Measurements from ENCODE around the gene PCBP3. TPM values are rescaled to one million over a fixed set of nuclear protein-coding genes. Genes with fewer than 3 reads are reported as not detected.

The PCBP3 gene
- total RNA-seq, 2 experiments from 2014 or later, result 3.4 to 3.8 TPM

GRCh38 chr21:45823100-45823681, 179.7 kb downstream of the PCBP3 start:
- Histone ChIP-seq H3K4me3 (ENCODE audit: low read length) (no peak overlapping the region), H3K27me3 (ENCODE audit: control insufficient read depth in 1 of 2, insufficient read depth in 2 of 2, low read length in 2 of 2) (no peaks in the 10 kb centered on the region), H3K27ac (ENCODE audit: low read depth in 1 of 2, low read length in 2 of 2) (no peak overlapping the region), H3K9me3 (ENCODE audit: control insufficient read depth in 1 of 2, insufficient read depth in 1 of 2, low read length in 2 of 2) (no peaks in the 10 kb centered on the region), H3K36me3 (ENCODE audit: insufficient read depth, low read length) (no peaks in the 10 kb centered on the region), H3K4me1 (ENCODE audit: insufficient read depth, low read length) (peaks cover 30% of the 10 kb centered on the region)
- CTCF ChIA-PET, result no interaction called here
- TF ChIP-seq, protein P1, sequence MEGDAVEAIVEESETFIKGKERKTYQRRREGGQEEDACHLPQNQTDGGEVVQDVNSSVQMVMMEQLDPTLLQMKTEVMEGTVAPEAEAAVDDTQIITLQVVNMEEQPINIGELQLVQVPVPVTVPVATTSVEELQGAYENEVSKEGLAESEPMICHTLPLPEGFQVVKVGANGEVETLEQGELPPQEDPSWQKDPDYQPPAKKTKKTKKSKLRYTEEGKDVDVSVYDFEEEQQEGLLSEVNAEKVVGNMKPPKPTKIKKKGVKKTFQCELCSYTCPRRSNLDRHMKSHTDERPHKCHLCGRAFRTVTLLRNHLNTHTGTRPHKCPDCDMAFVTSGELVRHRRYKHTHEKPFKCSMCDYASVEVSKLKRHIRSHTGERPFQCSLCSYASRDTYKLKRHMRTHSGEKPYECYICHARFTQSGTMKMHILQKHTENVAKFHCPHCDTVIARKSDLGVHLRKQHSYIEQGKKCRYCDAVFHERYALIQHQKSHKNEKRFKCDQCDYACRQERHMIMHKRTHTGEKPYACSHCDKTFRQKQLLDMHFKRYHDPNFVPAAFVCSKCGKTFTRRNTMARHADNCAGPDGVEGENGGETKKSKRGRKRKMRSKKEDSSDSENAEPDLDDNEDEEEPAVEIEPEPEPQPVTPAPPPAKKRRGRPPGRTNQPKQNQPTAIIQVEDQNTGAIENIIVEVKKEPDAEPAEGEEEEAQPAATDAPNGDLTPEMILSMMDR (IDR thresholded peaks at IDR 0.05), result no peak
- ATAC-seq (ENCODE audit: poor library complexity) (no peak), DNase-seq (peak in 1 of 14 experiments; percentile 5)
- H3K4me3 Mint-ChIP-seq, result no peak overlapping the region
- H3K36me3 Mint-ChIP-seq (ENCODE audit: low read depth), result no peaks in the 10 kb centered on the region
- POLR2A ChIA-PET, result no interaction called here
- no peaks in the 10 kb centered on the region for H3K27me3 Mint-ChIP-seq
- H3K4me1 Mint-ChIP-seq (ENCODE audit: low read depth), result peaks cover 37% of the 10 kb centered on the region
- intact Hi-C loops (cut with DNase I, micrococcal nuclease), result no loop called here
- no peak overlapping the region for H3K27ac Mint-ChIP-seq
- H3K9me3 Mint-ChIP-seq, result no peaks in the 10 kb centered on the region

- Histone ChIP-seq H3K4me1 (ENCODE audit: insufficient read depth, low read length) (peaks cover 25% of the 10 kb centered on the region), H3K27ac (ENCODE audit: low read depth in 1 of 2, low read length in 2 of 2) (no peak overlapping the region), H3K27me3 (ENCODE audit: control insufficient read depth in 1 of 2, insufficient read depth in 2 of 2, low read length in 2 of 2) (no peaks in the 10 kb centered on the region), H3K9me3 (ENCODE audit: control insufficient read depth in 1 of 2, insufficient read depth in 1 of 2, low read length in 2 of 2) (no peaks in the 10 kb centered on the region), H3K36me3 (ENCODE audit: insufficient read depth, low read length) (no peaks in the 10 kb centered on the region), H3K4me3 (ENCODE audit: low read length) (no peak overlapping the region)
- H3K36me3 Mint-ChIP-seq (ENCODE audit: low read depth), result no peaks in the 10 kb centered on the region
- DNase-seq, result no peak
- POLR2A ChIA-PET, result no interaction called here
- no peaks in the 10 kb centered on the region for H3K27me3 Mint-ChIP-seq
- CTCF ChIA-PET, result no interaction called here
- no peak for ATAC-seq (ENCODE audit: poor library complexity)
- TF ChIP-seq, protein P1 (IDR thresholded peaks at IDR 0.05), result no peak
- no peaks in the 10 kb centered on the region for H3K9me3 Mint-ChIP-seq
- intact Hi-C loops (cut with DNase I, micrococcal nuclease), result no loop called here
- peaks cover 26% of the 10 kb centered on the region for H3K4me1 Mint-ChIP-seq (ENCODE audit: low read depth)
- peak overlapping the region; percentile 62 for H3K27ac Mint-ChIP-seq
- H3K4me3 Mint-ChIP-seq, result no peak overlapping the region
These were observed 181.2 kb downstream of the PCBP3 start for GRCh38 chr21:45824546-45825215.

- H3K4me3 ChIP-seq (ENCODE audit: low read length), result no peak overlapping the region
- ChIA-PET CTCF (no interaction called here), POLR2A (no interaction called here)
- no peak for DNase-seq
- H3K27ac Mint-ChIP-seq, result peak overlapping the region; percentile 62
- peaks cover 24% of the 10 kb centered on the region for H3K4me1 Mint-ChIP-seq (ENCODE audit: low read depth)
- ATAC-seq (ENCODE audit: poor library complexity), result no peak
- H3K4me3 Mint-ChIP-seq, result peak overlapping the region; percentile 7
- H3K27me3 Mint-ChIP-seq, result no peaks in the 10 kb centered on the region
- TF ChIP-seq, protein P1 (IDR thresholded peaks at IDR 0.05), result no peak
- H3K27ac ChIP-seq (ENCODE audit: low read depth in 1 of 2, low read length in 2 of 2), result no peak overlapping the region
- intact Hi-C loops (cut with DNase I, micrococcal nuclease), result no loop called here
- H3K4me1 ChIP-seq (ENCODE audit: insufficient read depth, low read length), result peaks cover 24% of the 10 kb centered on the region
- H3K27me3 ChIP-seq (ENCODE audit: control insufficient read depth in 1 of 2, insufficient read depth in 2 of 2, low read length in 2 of 2), result no peaks in the 10 kb centered on the region
- no peaks in the 10 kb centered on the region for H3K9me3 Mint-ChIP-seq
- H3K36me3 ChIP-seq (ENCODE audit: insufficient read depth, low read length), result no peaks in the 10 kb centered on the region
- H3K9me3 ChIP-seq (ENCODE audit: control insufficient read depth in 1 of 2, insufficient read depth in 1 of 2, low read length in 2 of 2), result no peaks in the 10 kb centered on the region
- H3K36me3 Mint-ChIP-seq (ENCODE audit: low read depth), result no peaks in the 10 kb centered on the region
These were observed 181.7 kb downstream of the PCBP3 start for GRCh38 chr21:45825219-45825618.

Data from CD4-positive, alpha-beta T cell (primary cell).